Dermis microvascular lymphatic vessel endothelial cell (primary cell): ENCODE data around the gene HS3ST3B1. TPM values are rescaled to one million over a fixed set of nuclear protein-coding genes. Genes with fewer than 3 reads are reported as not detected.
A peak's percentile ranks its signal among the peaks of the same experiment; 100 is the strongest.

ENCODE experiments used
- DNase-seq, 2 donors: peaks; one replicate each; pipeline versions ENCODE4 v3.0.0 to v3.0.0-alpha.2; 2010; ENCODE audit warnings: low read depth in 2 of 2
- total RNA-seq: library from RNA; depleted of rRNA; stranded (reverse); fragments of >200 nt; gene quantifications from 2 replicates; pipeline ENCODE4 v1.2.1, GENCODE V29; 2014

The HS3ST3B1 gene
- 0.64 and 2.8 TPM in 2 replicates for total RNA-seq

DNA sequence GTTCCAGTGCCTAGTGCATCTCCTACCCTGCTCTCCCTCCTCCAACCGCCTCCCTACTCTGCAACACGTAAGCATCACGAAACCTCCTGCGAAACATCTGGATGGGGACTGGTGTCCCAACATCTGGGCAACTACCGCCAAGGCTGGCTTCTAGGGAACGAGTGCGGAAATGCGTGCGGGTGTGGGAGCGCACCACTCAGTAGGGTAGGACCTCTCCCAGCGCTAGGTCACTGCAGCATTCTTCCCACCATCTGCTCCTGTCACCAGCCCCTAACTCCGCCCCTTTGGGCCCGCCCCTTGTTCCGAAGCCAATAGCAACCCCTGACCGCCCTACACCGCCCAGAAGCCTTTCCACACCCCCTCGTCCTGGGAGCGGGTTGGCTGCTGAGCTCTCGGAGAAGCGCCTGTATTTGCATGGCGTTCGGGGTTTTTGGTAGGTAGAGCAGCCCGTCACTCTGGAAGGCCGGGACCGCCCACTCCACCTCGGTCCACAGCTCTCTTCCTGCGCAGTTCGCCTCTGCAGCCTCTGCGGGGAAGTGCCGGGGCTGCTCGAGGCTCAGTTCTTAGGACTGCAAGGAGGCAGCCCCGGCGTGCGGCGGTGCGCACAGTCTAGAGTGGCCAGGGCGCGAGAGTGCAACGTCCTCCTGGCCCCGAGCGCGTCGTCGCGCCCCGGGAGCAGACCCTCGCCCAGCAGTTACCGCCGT, at the start of gene HS3ST3B1:
HS3ST3B1 (plus strand) TSS at position 507 of the 704 bp plus-strand sequence. CDS start 438 bp downstream, outside the sequence.
- DNase-seq: peak; percentile 96 to 97

DNA sequence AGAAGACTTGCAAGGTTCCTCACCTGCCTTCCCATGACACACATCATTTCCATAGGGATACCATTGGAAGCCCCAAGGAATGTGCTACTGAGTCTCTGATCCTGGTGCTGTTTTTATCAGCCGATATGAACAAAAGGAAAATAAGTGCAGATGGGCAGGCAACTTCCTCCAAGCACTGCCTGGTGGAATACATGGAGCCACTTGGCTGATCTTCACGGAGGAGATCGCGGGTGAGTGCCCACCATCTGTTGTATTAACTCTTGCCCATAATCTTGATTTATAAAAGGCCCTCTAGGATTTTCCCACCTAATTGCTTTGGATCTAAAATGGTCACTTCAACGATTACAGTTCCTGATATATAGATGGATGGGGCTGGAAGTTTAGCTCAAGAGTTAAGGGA, 39.5 kb upstream of the HS3ST3B1 start:
- no peak for DNase-seq

DNA sequence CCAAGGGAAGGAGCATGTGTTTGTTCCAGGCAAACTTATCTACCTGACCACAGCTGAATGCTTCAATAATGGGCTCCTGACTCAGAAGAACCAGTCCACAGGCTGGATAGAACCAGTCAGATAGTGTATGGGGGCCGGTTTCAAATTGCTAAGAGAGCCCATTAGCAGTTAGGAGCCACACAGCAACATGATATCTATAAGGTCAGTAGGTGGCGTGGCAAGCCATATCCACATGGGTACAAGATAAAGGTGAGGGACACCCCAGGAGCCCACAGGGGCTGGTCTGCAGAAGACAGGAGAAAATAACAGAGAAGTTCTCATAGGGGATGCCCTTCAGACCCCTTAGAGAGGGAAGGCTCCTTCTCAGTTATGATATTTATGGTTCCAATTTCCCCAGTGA, 32.6 kb upstream of the HS3ST3B1 start:
- DNase-seq: no peak

DNA sequence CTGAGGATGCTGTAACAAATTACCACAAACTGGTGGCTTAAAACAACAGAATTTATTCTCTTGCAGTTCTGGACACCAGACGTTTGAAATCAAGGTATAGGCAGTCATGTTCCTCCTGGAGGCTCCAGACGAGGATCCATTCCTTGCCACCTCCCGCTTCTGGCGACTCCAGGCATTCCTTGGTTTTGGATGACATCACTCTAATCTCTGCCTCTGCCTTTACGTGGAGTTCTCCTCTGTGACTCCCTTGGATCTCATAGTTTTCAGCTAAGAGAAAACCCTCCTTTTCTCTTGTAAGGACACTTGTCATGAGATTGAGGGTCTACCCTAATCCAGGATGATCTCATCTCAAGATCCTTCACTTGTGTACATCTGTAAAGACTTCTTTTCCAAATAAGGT, 31.4 kb upstream of the HS3ST3B1 start:
- DNase-seq: no peak

DNA sequence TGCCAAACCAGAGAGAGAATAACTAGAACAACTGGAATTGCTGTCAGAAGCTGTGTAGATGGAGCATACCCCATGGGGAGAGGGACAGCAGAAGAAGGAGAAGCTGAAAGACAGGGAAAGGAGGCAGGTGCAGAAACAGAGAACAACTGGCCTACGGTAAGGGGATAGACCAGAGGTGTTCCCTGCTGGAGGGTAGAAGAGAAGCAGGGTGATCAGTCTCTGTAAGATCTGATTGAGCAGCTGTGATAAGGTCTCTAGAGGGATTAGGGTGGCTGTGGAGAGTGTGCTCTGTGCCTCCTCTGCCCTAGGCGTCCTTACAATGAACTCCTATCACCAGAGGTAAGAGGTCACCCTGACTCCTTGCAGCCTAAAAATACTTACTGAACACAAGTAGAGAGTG, 30.4 kb upstream of the HS3ST3B1 start:
- DNase-seq: no peak

DNA sequence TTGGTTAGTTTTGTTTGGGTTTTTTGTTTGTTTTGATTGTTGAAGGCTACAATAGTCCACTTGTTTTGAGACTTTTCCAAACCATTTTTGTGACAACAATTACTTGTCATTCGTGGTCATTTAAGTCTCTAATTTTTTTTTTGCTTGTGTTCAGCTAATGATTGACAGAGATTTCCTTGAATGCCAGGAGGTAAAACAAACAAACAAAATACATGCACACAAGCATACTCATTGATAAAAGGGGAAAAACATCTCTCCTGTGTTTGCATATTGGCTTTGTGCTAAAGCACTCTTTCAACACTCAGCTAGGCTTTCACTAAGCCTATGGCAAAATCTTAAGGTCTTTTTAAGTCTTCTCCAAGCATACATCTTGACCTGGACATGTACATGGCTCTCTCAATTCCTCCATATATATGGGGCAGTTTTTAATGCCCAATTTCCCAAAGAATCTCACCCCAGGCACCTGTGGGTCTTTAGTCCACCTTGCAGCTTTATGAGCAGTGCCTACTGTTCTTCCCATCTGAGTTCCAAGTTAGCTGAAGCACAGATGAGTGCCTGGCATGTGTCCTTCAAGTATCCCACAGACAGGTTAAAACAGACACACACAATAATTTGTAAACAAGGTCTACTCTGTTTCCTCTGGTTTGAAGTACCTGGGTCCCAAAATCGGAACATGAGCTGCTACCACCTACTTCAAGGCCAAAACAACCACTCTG, 24.2 kb upstream of the HS3ST3B1 start:
- no peak for DNase-seq

DNA sequence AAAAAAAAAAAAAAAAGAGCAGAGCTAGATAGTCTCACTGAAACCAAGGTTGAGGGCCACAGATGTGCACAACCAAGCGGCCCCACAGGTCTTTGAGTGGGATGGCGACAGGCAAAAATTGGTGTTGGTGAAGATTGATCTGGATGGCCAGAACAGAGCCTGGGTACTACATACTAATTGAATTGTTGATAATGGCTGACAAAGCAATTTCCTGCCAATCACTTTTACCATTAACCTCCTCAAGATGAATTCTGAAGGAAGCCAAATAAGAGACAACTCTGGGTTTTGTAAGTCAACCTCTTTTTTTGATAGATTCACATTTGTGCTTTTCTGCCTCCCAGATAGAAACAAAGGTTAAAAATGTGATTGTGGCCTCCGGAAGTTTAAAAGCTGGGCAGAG, 19.4 kb upstream of the HS3ST3B1 start:
- DNase-seq: no peak

DNA sequence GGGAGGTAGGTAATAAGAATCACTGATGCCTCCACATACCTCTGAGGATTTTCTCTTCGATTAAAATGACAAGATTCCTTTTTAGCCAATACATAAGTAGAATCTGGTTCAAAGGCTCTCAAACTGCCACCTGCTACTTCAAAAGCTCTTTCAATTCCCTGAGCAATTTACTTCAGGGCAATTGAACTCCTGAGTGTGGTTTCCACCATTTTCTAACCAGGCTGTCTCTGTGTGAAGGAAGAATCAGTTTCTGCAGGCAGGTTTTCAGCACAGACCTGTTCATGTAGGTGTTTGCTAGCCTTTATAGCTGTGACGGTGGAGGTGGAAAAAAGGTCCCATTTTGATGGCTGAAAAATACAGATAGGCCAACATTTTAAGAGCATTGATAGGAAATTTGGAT, 18.2 kb upstream of the HS3ST3B1 start:
- DNase-seq: no peak

DNA sequence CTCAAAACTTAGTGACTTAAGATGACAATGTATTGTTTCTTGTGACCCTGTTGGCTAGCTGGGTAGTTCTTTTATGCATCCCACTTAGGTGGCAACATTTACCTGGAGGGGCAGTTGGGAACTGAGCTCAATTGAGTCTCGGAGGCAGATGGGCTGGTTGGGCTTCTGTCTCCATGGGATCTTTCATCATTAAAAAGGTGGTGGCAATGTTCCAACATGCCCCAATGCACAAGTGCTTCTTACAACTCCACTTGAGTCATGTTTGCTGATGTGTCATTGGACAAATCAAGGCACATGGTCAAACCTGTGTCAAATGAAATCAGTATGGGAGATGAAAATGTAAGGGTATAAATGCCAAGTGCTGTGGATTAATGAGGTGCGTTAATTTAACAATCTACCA, 11.7 kb upstream of the HS3ST3B1 start:
- DNase-seq: no peak

DNA sequence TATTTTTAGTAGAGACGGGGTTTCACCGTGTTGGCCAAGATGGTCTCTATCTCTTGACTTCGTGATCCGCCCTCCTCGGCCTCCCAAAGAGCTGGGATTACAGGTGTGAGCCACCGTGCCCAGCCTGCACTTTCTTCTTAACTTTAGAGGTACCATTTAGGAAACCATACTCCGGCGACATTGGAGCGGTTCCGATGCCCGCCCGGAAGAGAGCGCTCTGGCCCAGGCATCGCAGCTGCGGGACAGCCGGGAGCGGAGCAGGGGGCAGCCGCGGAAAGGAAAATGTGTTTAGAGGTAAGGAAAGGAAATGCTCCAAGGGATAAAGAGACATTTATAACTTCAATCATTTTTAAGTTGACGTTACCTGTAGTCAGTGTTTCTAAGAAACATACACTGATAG, 6.0 kb upstream of the HS3ST3B1 start:
- DNase-seq: no peak

DNA sequence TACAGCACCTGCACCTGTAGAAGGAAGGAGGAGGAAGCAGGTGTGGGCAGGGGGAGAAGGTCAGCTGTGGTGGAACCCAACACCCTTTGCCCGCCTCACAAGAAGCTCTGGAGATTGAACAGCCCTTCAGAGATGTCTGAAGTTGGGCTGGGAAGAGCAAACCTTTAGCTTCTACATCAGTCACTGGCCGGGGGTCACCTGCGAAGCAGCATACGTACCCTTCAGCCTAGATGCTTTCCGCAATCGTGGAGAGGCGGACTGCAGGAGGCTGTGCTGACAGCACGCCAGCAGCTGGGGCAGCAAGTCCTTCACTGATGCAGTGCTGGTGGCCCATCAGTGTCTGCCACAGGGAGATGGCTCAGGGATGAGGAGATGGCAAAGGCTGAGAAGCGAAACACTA, 5.2 kb upstream of the HS3ST3B1 start:
- no peak for DNase-seq

DNA sequence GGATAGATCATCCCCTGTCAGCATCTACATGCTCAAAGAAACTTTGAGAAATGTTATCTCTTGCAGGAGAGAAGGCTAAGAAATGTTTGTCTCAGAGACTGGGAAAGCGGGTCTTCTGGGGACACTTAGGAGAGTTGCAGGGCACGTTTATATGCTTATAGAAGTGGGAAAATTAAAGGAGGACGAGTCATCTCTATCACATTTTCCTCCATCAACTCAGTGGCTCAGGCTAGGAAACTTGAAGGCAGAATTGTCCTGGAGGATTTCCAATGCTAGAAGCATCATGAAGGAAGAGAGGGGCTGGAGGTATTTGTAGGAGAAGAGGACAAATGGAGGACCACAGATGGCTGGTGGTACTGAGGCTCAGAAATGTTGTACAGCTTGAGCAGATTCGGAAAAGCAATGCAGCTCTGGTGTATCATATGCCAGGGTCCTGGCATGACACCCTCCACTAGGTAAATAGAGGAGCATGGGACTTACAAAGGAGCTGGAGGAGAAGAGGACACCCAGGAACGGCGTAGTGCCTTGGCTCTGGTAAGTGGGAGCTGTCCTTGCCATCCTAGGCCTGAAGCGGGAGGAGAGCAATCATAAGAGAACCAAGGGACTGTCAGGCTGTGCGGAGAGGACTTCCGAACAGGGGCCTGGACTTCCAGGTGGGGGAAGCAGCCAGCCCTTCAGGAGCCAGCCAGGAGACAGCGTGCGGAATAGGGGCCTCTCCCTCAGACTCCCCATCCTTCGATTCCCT, 4.5 kb upstream of the HS3ST3B1 start:
- DNase-seq: no peak

DNA sequence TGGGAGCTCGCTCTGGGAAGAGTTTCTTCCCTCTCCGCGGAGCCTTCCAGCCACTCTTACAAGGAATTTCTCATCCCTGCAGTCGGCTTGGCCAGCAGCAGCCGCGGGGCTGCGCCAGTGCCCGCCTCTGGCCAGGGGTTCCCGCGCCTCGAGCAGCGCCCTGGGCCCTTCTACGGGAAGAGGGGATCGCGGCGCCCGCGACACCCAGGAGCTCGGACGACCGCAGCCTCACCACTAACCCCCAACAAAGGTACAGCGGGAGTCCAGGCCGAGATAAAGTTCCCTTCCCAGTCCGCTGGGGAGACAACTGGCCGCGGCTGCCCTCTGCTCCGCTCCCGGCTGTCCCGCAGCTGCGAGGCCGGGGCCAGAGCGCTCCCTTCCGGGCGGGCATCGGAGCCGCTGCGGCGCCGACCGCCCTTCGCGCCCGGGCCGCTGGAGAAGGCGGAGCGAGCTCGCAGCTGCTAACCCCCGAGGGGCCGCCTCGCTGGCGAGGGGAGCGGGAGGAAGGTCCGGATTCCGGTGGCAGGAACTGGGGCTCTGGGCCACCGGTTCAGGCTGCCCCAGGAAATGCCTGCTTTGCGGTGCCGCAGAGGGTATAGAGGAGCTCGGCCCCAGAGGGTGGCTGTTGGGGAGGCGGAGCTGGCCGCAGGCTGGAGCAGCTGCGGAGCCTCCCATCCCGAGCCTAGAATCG, 3.6 kb upstream of the HS3ST3B1 start:
- peak in 1 of 2 donors; percentile 28 for DNase-seq

DNA sequence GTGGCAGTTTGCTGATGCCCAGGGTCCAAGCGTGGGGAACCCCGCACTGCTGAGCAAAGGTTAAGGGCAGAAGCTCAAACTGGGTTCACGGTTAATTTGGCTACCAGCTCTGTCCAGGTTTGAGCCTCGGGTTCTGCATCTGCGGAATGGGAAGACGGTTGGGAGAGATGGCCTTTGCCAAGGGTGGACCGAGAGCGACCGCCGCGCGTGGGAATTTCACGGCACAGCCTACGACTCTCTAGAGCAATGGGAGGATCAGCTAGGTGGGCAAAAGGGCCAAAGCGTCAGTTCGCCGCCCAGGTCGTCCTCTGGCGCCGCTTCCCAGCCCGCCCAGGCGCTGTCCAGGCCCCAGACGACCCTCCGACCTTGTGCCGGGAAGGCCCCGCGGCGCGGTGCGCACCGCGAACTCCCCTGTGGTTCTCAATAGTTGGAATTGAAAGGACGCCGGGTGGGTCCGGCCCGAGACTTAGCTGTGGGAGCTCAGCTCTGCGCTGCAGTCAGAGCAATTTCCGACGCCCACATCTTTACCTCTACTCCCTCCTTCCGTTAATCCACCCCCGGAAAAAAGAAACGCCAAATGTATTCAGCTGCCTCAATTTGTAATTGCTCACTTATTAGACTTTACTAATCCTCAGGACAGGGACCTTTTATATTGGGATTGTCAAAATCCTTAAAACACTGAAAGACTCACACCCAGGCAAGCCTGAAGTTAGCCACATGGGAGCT, 2.5 kb upstream of the HS3ST3B1 start:
- no peak for DNase-seq

DNA sequence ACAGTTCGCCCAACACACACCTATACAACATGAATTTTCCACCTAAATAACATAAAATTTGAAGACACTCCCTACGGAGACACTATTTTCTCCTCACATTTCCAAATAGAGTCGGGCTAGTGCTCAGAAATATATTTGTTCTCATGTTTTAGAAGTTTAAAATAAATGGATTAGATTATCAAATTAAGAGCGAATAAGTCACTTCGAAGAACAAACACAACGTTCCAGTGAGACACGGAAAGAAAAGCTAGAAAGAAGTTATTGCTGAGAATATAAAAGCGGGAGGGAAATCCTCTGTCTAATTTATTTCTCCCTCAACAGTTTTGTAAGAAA, 2.0 kb upstream of the HS3ST3B1 start:
- no peak for DNase-seq

DNA sequence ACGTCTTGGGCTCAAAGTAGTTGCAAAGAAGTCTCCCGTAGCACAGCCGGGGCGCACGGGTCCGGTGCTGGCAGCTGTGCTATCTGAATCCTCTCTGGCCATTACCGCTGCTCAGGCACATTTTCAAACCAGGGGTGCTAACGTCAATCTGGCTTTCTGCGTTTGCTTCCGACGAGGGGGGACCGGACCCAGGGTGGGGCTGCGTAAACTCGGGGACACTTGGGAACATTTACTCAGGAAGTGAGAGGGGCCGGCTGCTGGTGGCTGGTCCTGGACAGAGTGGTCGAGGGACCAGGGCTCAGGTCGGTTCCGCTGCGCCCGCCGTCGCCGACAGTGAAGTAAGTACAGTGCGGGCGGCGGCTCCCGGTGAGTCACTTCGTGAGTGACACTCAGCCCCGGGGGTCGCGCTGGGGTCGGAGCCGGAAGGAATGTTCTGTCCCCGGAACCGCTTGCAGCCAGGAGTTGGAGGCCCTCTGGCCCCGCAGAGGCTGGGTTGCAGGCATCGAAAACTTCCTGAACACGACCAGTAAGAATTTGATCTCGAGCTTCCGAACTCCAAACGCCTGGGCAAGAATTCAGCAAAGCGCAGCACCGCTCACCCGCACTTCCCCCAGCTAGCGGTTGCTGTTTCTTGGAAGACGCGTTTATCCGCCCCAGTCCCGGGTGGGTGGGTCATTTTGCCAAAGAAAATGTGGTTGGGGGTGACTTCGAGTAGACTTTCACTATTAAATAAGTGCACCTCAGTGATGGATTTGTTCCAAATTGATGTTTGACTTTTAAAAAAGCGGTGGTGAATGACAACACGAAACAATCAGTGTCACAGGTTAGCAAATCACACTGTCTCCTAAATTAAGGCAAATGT, 1.4 kb upstream of the HS3ST3B1 start:
- peak; percentile 34 to 51 for DNase-seq

DNA sequence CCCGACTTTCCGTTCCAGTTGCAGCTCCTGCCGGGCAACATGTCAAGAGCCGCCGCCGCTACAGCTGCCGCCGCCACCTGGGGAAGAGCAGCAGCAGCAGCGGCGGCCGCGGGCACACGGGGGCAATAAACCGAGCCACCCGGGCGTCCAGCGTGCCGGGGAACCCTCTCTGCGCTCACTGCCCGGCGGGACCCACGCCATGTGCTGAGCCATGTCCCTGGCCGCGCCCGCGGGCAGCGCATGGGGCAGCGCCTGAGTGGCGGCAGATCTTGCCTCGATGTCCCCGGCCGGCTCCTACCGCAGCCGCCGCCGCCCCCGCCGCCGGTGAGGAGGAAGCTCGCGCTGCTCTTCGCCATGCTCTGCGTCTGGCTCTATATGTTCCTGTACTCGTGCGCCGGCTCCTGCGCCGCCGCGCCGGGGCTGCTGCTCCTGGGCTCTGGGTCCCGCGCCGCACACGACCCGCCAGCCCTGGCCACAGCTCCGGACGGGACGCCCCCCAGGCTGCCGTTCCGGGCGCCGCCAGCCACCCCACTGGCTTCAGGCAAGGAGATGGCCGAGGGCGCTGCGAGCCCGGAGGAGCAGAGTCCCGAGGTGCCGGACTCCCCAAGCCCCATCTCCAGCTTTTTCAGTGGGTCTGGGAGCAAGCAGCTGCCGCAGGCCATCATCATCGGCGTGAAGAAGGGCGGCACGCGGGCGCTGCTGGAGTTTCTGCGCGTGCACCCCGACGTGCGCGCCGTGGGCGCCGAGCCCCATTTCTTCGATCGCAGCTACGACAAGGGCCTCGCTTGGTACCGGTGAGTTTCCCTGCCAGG, 604 bp downstream of the HS3ST3B1 start:
- peak in 1 of 2 donors; percentile 19 for DNase-seq

DNA sequence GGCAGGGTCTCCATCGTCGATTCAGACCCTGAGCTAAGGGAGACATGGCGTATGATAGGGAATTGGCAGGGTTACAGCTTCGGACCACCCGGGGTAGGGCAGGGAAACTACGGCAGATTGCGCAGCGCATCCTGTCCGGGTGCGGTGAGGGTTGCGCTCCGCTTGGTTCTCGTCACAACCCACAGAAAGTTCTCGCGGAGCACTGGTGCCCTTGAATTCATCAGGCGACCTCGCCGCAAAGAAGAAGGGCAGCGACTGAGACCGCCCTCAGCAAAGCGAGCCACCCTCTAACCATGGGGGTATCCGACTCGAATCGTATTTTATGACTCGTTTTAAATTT, 1.2 kb downstream of the HS3ST3B1 start:
- no peak for DNase-seq

DNA sequence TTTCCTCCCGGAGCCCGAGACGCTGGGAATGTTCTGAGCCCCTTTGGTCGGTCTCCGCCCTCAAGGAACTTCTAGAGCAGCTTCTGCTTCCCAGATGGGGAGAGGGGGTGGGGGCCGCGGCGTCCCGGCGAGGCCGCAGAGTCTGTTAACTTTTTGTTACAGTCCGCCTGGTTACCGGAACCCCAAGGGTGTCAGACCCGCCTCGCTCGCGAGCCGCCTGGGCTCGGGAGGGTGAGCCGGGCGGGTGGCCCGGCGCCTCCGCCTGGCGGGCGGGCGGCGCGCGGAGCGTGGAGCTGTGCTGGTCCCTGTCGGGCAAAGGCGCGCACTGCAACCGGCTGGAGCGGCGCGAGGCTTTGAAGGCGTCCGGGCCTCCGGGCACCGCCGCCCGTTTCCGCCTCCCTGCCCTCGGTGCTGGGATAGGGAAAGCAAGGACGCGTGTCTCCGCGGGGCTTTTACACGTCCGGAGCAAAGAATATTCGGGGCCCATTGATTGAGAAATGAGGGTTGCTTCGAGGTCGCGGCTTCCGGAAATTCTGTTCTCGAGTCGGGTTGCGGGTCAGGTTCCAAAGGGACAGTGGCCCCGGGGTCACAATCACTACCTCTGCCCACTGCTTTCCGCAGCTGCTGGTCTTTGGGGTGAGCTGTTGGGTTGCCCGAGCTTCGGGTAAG, 1.7 kb downstream of the HS3ST3B1 start:
- DNase-seq: peak; percentile 31 to 76
